ENCODE results near the gene ZNF470.

ZNF470 gene

DNA sequence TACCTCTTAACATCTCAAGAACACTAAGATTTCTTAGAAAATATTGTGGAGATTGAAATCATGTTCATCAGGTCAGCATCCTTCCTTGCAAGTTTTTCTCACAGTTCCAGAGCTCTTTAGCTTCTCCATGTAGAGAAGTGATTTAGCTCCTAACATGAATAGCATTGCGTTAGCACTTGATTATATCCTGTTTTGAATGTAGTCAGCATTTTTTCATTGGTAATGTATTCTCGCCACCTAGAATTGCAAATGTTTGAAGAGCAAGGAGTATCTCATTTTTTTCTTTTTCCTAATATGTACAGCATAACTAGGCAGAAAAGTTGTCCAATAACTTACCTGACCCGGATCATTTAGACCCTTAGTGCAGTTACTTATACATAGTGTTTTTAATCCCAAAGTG is 6.6 kb downstream of the ZNF470 start:
- no peak for DNase-seq (ENCODE audit: low read depth)
- Histone ChIP-seq H3K9me3 (ENCODE audit: control insufficient read depth, low read length) (peaks cover 98% of the 10 kb centered on the region), H3K27me3 (replicated peaks; ENCODE audit: control insufficient read depth, insufficient read depth, low read length) (no peaks in the 10 kb centered on the region), H3K9ac (ENCODE audit: low read length) (no peak overlapping the region), H3K4me1 (ENCODE audit: control insufficient read depth, insufficient read depth, low read length) (no peaks in the 10 kb centered on the region), H3K36me3 (ENCODE audit: control insufficient read depth, insufficient read depth, low read length, severe bottlenecking) (peaks cover 92% of the 10 kb centered on the region), H3K4me3 (ENCODE audit: low read length) (peak overlapping the region; percentile 73)

DNA sequence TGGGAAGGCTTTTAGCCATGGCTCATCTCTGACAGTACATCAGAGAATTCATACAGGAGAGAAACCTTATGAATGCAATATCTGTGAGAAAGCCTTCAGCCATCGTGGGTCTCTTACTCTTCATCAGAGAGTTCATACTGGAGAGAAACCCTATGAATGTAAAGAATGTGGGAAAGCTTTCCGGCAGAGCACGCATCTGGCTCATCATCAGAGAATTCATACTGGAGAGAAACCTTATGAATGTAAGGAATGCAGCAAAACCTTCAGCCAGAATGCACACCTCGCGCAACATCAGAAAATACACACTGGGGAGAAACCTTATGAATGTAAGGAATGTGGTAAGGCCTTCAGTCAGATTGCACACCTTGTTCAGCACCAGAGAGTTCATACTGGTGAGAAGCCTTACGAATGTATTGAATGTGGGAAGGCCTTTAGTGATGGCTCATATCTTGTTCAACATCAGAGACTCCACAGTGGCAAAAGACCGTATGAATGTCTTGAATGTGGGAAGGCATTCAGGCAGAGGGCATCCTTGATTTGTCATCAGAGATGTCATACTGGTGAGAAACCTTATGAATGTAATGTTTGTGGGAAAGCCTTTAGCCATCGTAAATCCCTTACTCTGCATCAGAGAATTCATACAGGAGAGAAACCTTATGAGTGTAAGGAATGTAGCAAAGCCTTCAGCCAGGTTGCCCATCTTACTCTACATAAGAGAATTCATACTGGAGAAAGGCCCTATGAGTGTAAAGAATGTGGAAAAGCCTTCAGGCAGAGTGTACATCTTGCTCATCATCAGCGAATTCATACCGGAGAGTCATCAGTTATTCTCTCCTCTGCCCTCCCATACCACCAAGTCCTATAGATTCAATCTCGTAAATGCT is 10.7 kb downstream of the ZNF470 start:
- no peak for DNase-seq (ENCODE audit: low read depth)
- Histone ChIP-seq H3K4me3 (ENCODE audit: low read length) (peak overlapping the region; percentile 73), H3K9ac (ENCODE audit: low read length) (no peak overlapping the region), H3K9me3 (ENCODE audit: control insufficient read depth, low read length) (peaks cover 100% of the 10 kb centered on the region), H3K27me3 (replicated peaks; ENCODE audit: control insufficient read depth, insufficient read depth, low read length) (no peaks in the 10 kb centered on the region), H3K4me1 (ENCODE audit: control insufficient read depth, insufficient read depth, low read length) (no peaks in the 10 kb centered on the region), H3K36me3 (ENCODE audit: control insufficient read depth, insufficient read depth, low read length, severe bottlenecking) (peaks cover 74% of the 10 kb centered on the region)

GRCh38 chr19:56594446-56594782 is 27.1 kb downstream of the ZNF470 start:
- DNase-seq (ENCODE audit: low read depth) = no peak
- Histone ChIP-seq H3K9me3 (ENCODE audit: control insufficient read depth, low read length) (no peaks in the 10 kb centered on the region), H3K4me3 (ENCODE audit: low read length) (peak overlapping the region; percentile 98)

GRCh38 chr19:56594783-56595547 is 27.7 kb downstream of the ZNF470 start, which contains the start of gene ZNF71:
Gene ZNF71, plus strand, starts transcription at chr19:56595302. Its CDS starts 6,257 bp downstream, at chr19:56601559.
- Histone ChIP-seq H3K27me3 (replicated peaks; ENCODE audit: control insufficient read depth, insufficient read depth, low read length) (no peaks in the 10 kb centered on the region), H3K36me3 (ENCODE audit: control insufficient read depth, insufficient read depth, low read length, severe bottlenecking) (no peaks in the 10 kb centered on the region), H3K9me3 (ENCODE audit: control insufficient read depth, low read length) (no peaks in the 10 kb centered on the region), H3K9ac (ENCODE audit: low read length) (peak within 1 kb of the TSS; percentile 96), H3K4me3 (ENCODE audit: low read length) (peak within 1 kb of the TSS; percentile 98), H3K4me1 (ENCODE audit: control insufficient read depth, insufficient read depth, low read length) (peaks cover 5% of the 10 kb centered on the region)
- peak; percentile 96 for DNase-seq (ENCODE audit: low read depth)

More at GRCh38 chr19:56594446-56594782, 27.1 kb downstream of the ZNF470 start:
- H3K27me3 ChIP-seq (replicated peaks; ENCODE audit: control insufficient read depth, insufficient read depth, low read length) = no peaks in the 10 kb centered on the region
- no peaks in the 10 kb centered on the region for H3K36me3 ChIP-seq (ENCODE audit: control insufficient read depth, insufficient read depth, low read length, severe bottlenecking)
- peaks cover 5% of the 10 kb centered on the region for H3K4me1 ChIP-seq (ENCODE audit: control insufficient read depth, insufficient read depth, low read length)
- peak overlapping the region; percentile 96 for H3K9ac ChIP-seq (ENCODE audit: low read length)

- Histone ChIP-seq H3K4me3 (ENCODE audit: low read length) (peak overlapping the region; percentile 98), H3K36me3 (ENCODE audit: control insufficient read depth, insufficient read depth, low read length, severe bottlenecking) (no peaks in the 10 kb centered on the region), H3K27me3 (replicated peaks; ENCODE audit: control insufficient read depth, insufficient read depth, low read length) (no peaks in the 10 kb centered on the region), H3K9me3 (ENCODE audit: control insufficient read depth, low read length) (no peaks in the 10 kb centered on the region), H3K4me1 (ENCODE audit: control insufficient read depth, insufficient read depth, low read length) (peaks cover 5% of the 10 kb centered on the region), H3K9ac (ENCODE audit: low read length) (peak overlapping the region; percentile 96)
- no peak for DNase-seq (ENCODE audit: low read depth)
Measured at GRCh38 chr19:56595548-56595899, 28.3 kb downstream of the ZNF470 start.

GRCh38 chr19:56596676-56597075 is 29.4 kb downstream of the ZNF470 start:
- Histone ChIP-seq H3K4me1 (ENCODE audit: control insufficient read depth, insufficient read depth, low read length) (peaks cover 5% of the 10 kb centered on the region), H3K27me3 (replicated peaks; ENCODE audit: control insufficient read depth, insufficient read depth, low read length) (no peaks in the 10 kb centered on the region), H3K9me3 (ENCODE audit: control insufficient read depth, low read length) (no peaks in the 10 kb centered on the region), H3K9ac (ENCODE audit: low read length) (no peak overlapping the region), H3K4me3 (ENCODE audit: low read length) (no peak overlapping the region), H3K36me3 (ENCODE audit: control insufficient read depth, insufficient read depth, low read length, severe bottlenecking) (peaks cover 6% of the 10 kb centered on the region)
- no peak for DNase-seq (ENCODE audit: low read depth)

GRCh38 chr19:56597696-56598095 is 30.4 kb downstream of the ZNF470 start:
- H3K9me3 ChIP-seq (ENCODE audit: control insufficient read depth, low read length) = no peaks in the 10 kb centered on the region
- no peaks in the 10 kb centered on the region for H3K27me3 ChIP-seq (replicated peaks; ENCODE audit: control insufficient read depth, insufficient read depth, low read length)
- H3K36me3 ChIP-seq (ENCODE audit: control insufficient read depth, insufficient read depth, low read length, severe bottlenecking) = peaks cover 9% of the 10 kb centered on the region
- no peak for DNase-seq (ENCODE audit: low read depth)
- peaks cover 5% of the 10 kb centered on the region for H3K4me1 ChIP-seq (ENCODE audit: control insufficient read depth, insufficient read depth, low read length)
- no peak overlapping the region for H3K9ac ChIP-seq (ENCODE audit: low read length)
- no peak overlapping the region for H3K4me3 ChIP-seq (ENCODE audit: low read length)

- Histone ChIP-seq H3K27me3 (replicated peaks; ENCODE audit: control insufficient read depth, insufficient read depth, low read length) (no peaks in the 10 kb centered on the region), H3K4me3 (ENCODE audit: low read length) (no peak overlapping the region), H3K36me3 (ENCODE audit: control insufficient read depth, insufficient read depth, low read length, severe bottlenecking) (peaks cover 17% of the 10 kb centered on the region), H3K9ac (ENCODE audit: low read length) (no peak overlapping the region), H3K4me1 (ENCODE audit: control insufficient read depth, insufficient read depth, low read length) (no peaks in the 10 kb centered on the region), H3K9me3 (ENCODE audit: control insufficient read depth, low read length) (peaks cover 23% of the 10 kb centered on the region)
- DNase-seq (ENCODE audit: low read depth) = no peak
Measured at GRCh38 chr19:56601375-56601774, 34.1 kb downstream of the ZNF470 start.

DNA sequence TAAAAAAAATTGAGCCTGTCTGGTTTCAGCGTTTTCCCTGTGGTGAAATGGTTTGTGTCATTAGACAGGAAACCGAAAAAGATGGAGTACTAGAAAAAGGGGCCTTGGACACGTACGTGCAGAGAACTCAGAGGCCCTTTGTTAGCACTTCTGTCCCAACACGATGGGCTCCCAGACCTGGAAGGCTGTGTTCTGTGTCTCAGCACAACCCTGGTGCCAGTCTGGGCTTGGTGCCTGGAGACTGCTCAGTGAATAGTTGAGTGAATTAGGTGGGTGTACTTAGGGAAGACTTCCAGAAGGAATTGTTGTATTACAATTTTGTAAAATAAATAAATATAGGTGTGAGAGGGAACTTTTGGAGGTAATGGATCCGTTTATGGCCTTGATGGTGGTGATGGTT is 36.6 kb downstream of the ZNF470 start:
- Histone ChIP-seq H3K4me1 (ENCODE audit: control insufficient read depth, insufficient read depth, low read length) (no peaks in the 10 kb centered on the region), H3K4me3 (ENCODE audit: low read length) (no peak overlapping the region), H3K9ac (ENCODE audit: low read length) (no peak overlapping the region), H3K9me3 (ENCODE audit: control insufficient read depth, low read length) (peaks cover 37% of the 10 kb centered on the region), H3K27me3 (replicated peaks; ENCODE audit: control insufficient read depth, insufficient read depth, low read length) (no peaks in the 10 kb centered on the region), H3K36me3 (ENCODE audit: control insufficient read depth, insufficient read depth, low read length, severe bottlenecking) (peaks cover 24% of the 10 kb centered on the region)
- DNase-seq (ENCODE audit: low read depth) = peak; percentile 11

GRCh38 chr19:56608274-56608964 is 41.2 kb downstream of the ZNF470 start:
- no peaks in the 10 kb centered on the region for H3K4me1 ChIP-seq (ENCODE audit: control insufficient read depth, insufficient read depth, low read length)
- no peak for DNase-seq (ENCODE audit: low read depth)
- H3K9ac ChIP-seq (ENCODE audit: low read length) = no peak overlapping the region
- H3K9me3 ChIP-seq (ENCODE audit: control insufficient read depth, low read length) = peaks cover 48% of the 10 kb centered on the region
- H3K36me3 ChIP-seq (ENCODE audit: control insufficient read depth, insufficient read depth, low read length, severe bottlenecking) = peaks cover 17% of the 10 kb centered on the region
- H3K27me3 ChIP-seq (replicated peaks; ENCODE audit: control insufficient read depth, insufficient read depth, low read length) = no peaks in the 10 kb centered on the region
- H3K4me3 ChIP-seq (ENCODE audit: low read length) = no peak overlapping the region

- H3K27me3 ChIP-seq (replicated peaks; ENCODE audit: control insufficient read depth, insufficient read depth, low read length) = no peaks in the 10 kb centered on the region
- peaks cover 17% of the 10 kb centered on the region for H3K36me3 ChIP-seq (ENCODE audit: control insufficient read depth, insufficient read depth, low read length, severe bottlenecking)
- no peak overlapping the region for H3K4me3 ChIP-seq (ENCODE audit: low read length)
- H3K9me3 ChIP-seq (ENCODE audit: control insufficient read depth, low read length) = peaks cover 29% of the 10 kb centered on the region
- H3K9ac ChIP-seq (ENCODE audit: low read length) = no peak overlapping the region
- no peaks in the 10 kb centered on the region for H3K4me1 ChIP-seq (ENCODE audit: control insufficient read depth, insufficient read depth, low read length)
- no peak for DNase-seq (ENCODE audit: low read depth)
Measured at GRCh38 chr19:56611288-56611687, 44.0 kb downstream of the ZNF470 start.

Measured in adipocyte (in vitro differentiated cells).